Measurements from ENCODE around the gene DNASE1L1. TPM values are rescaled to one million over a fixed set of nuclear protein-coding genes. Genes with fewer than 3 reads are reported as not detected.

Gene DNASE1L1
- total RNA-seq, 1 donor, result 74.6 TPM

DNA sequence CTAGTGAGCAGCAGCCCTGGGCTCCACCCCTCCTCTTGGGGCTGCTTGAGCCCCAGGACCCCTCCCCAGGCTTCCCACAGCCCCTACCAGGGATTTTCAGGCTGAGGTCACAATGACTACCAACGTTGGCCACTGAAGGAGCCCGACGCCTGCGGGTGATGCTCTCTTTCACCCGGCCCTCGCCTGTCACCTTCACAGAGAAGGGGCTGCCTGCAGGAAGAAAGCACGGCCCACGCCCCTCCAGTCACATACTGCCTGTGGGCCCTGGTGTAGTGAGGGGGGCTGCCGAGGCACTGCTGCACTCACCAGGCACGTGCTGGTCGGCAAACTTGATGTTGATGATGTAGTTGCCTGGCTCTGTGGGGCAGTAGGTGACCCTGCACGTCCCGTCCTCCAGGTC is 56.6 kb downstream of the DNASE1L1 start:
- Histone ChIP-seq H3K9me3 (ENCODE audit: low read depth, low read length) (no peaks in the 10 kb centered on the region), H3K4me1 (ENCODE audit: insufficient read depth, low read length) (no peaks in the 10 kb centered on the region), H3K4me3 (ENCODE audit: insufficient read depth, low read length) (no peak overlapping the region), H3K79me2 (ENCODE audit: insufficient read depth, low read length) (peaks cover 8% of the 10 kb centered on the region), H2AFZ (ENCODE audit: low read length) (no peak overlapping the region), H3K27me3 (ENCODE audit: insufficient read depth, low read length) (no peaks in the 10 kb centered on the region), H3K4me2 (ENCODE audit: insufficient read depth, low read length) (no peak overlapping the region), H3K27ac (ENCODE audit: low read depth, low read length) (no peak overlapping the region), H3K36me3 (ENCODE audit: insufficient read depth, low read length) (peaks cover 79% of the 10 kb centered on the region), H4K20me1 (ENCODE audit: insufficient read depth, low read length) (peaks cover 62% of the 10 kb centered on the region)
- no peak for TF ChIP-seq CTCF (IDR thresholded peaks at IDR 0.05; ENCODE audit: extremely low read depth, low read depth, low read length)
- no peak for DNase-seq (ENCODE audit: insufficient read length, low spot score, missing footprints)

- H2AFZ ChIP-seq (ENCODE audit: low read length), result no peak overlapping the region
- peaks cover 5% of the 10 kb centered on the region for H3K79me2 ChIP-seq (ENCODE audit: insufficient read depth, low read length)
- H3K4me1 ChIP-seq (ENCODE audit: insufficient read depth, low read length), result no peaks in the 10 kb centered on the region
- H4K20me1 ChIP-seq (ENCODE audit: insufficient read depth, low read length), result peaks cover 61% of the 10 kb centered on the region
- no peak overlapping the region for H3K4me2 ChIP-seq (ENCODE audit: insufficient read depth, low read length)
- H3K36me3 ChIP-seq (ENCODE audit: insufficient read depth, low read length), result peaks cover 74% of the 10 kb centered on the region
- no peak overlapping the region for H3K4me3 ChIP-seq (ENCODE audit: insufficient read depth, low read length)
- H3K9me3 ChIP-seq (ENCODE audit: low read depth, low read length), result no peaks in the 10 kb centered on the region
- no peak for TF ChIP-seq CTCF (IDR thresholded peaks at IDR 0.05; ENCODE audit: extremely low read depth, low read depth, low read length)
- H3K27me3 ChIP-seq (ENCODE audit: insufficient read depth, low read length), result no peaks in the 10 kb centered on the region
- no peak for DNase-seq (ENCODE audit: insufficient read length, low spot score, missing footprints)
- no peak overlapping the region for H3K27ac ChIP-seq (ENCODE audit: low read depth, low read length)
These were observed 57.0 kb downstream of the DNASE1L1 start for GRCh38 chrX:154352012-154352401.

Small RNA genes within 50 kb of the gene (small RNA-seq; reads per million reads assigned to genes)
- gene MIR6858 (0.37 reads per million), gene SNORA70 (not detected)

Other genes with a start within 250 kb of the DNASE1L1 start
- gene OPN1MW, start 226.7 kb downstream of the DNASE1L1 start, total RNA-seq, result not detected in 2 replicates
- not detected in 2 replicates for gene OPN1MW2, start 189.5 kb downstream of the DNASE1L1 start, total RNA-seq
- not detected in 2 replicates for gene OPN1MW3, start 151.7 kb downstream of the DNASE1L1 start, total RNA-seq
- gene TEX28, start 114.1 kb downstream of the DNASE1L1 start, total RNA-seq, result not detected in 2 replicates
- not detected in 2 replicates for gene TKTL1, start 113.5 kb downstream of the DNASE1L1 start, total RNA-seq
- gene FLNA, start 34.6 kb downstream of the DNASE1L1 start, total RNA-seq, result 2,632 and 3,431 TPM in 2 replicates
- 28.0 and 29.7 TPM in 2 replicates for gene EMD, start 30.0 kb downstream of the DNASE1L1 start, total RNA-seq
- gene RPL10, start 10.9 kb downstream of the DNASE1L1 start, total RNA-seq, result 1,832 and 2,517 TPM in 2 replicates
- 15.6 and 19.2 TPM in 2 replicates for gene TAFAZZIN, start 2.3 kb upstream of the DNASE1L1 start, total RNA-seq
- gene ATP6AP1, start 19.4 kb upstream of the DNASE1L1 start, total RNA-seq, result 59.2 and 61.9 TPM in 2 replicates
- gene GDI1, start 27.9 kb upstream of the DNASE1L1 start, total RNA-seq, result 67.5 and 74.6 TPM in 2 replicates
- gene FAM50A, start 34.9 kb upstream of the DNASE1L1 start, total RNA-seq, result 46.0 and 48.1 TPM in 2 replicates
- 15.9 and 18.8 TPM in 2 replicates for gene PLXNA3, start 49.0 kb upstream of the DNASE1L1 start, total RNA-seq
- 16.5 and 21.7 TPM in 2 replicates for gene LAGE3, start 70.0 kb upstream of the DNASE1L1 start, total RNA-seq
- 30.4 and 31.5 TPM in 2 replicates for gene UBL4A, start 77.4 kb upstream of the DNASE1L1 start, total RNA-seq
- 34.5 and 36.2 TPM in 2 replicates for gene SLC10A3, start 81.4 kb upstream of the DNASE1L1 start, total RNA-seq
- gene FAM3A, start 107.0 kb upstream of the DNASE1L1 start, total RNA-seq, result 20.6 and 21.4 TPM in 2 replicates
- 88.7 and 91.3 TPM in 2 replicates for gene G6PD, start 137.6 kb upstream of the DNASE1L1 start, total RNA-seq
- 16.8 and 18.5 TPM in 2 replicates for gene IKBKG, start 138.4 kb upstream of the DNASE1L1 start, total RNA-seq
- not detected in 2 replicates for gene CTAG1A, start 175.9 kb upstream of the DNASE1L1 start, total RNA-seq
- gene CTAG1B, start 210.0 kb upstream of the DNASE1L1 start, total RNA-seq, result not detected in 2 replicates
- 0.88 and 13.8 TPM in 2 replicates for gene CTAG2, start 244.3 kb upstream of the DNASE1L1 start, total RNA-seq

Measured in osteoblast (primary cell).